Dedifferentiated amniotic fluid mesenchymal stem cell (primary cell): ENCODE results near the gene MED10.

Experiments
- DNase-seq: peaks from one replicate; pipeline ENCODE4 v3.0.0-alpha.2; 2016; ENCODE audit errors: extremely low spot score

MED10 gene

DNA sequence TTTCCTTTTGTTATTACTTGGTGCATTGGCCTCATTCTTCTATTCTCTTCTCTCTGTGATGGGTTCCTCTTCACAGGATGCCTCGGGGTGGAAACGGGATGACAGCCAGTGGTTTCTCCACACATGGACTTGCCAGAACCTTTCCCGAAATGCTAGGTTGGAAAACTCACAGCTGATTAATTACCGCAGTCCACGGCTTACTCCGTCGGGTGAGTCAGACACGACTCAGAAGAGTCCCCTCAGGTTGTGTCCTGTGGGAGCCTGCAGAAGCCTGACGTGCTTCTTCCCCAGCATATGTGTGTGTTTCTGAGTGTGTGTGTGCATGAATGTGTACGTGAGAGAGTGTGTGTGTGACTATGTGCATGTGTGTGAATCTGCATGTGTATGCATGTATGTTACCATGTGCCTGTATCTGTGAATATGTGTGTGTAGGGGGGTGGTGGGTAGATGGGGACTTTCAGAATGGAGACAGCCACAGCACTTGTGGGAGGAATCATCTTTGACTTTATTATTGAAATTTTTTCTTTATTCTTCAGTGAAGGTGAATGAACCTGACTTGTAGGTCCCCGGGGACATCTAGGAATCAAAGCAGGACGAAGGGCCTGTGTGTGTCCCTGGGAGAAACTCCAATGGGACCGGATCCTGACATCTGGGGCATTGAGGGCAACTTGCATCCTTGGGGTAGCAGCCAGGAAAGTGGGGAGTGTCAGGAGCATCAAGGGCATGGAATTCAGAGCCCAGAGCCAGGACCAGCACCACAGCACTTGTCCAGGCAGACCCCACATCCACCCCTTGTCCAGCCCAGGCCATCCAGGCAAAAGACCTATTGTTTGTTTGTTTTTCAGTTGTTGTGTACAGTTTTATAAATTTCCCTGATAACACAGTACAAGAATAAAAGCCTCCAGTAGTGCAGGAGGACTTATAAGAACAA, 21.9 kb upstream of the MED10 start:
- no peak for DNase-seq

- no peak for DNase-seq
These were observed 20.4 kb upstream of the MED10 start for GRCh38 chr5:6398570-6399230.

- no peak for DNase-seq
These were observed 19.4 kb upstream of the MED10 start for GRCh38 chr5:6397536-6398269.

GRCh38 chr5:6396836-6397535, 18.6 kb upstream of the MED10 start:
- no peak for DNase-seq

DNA sequence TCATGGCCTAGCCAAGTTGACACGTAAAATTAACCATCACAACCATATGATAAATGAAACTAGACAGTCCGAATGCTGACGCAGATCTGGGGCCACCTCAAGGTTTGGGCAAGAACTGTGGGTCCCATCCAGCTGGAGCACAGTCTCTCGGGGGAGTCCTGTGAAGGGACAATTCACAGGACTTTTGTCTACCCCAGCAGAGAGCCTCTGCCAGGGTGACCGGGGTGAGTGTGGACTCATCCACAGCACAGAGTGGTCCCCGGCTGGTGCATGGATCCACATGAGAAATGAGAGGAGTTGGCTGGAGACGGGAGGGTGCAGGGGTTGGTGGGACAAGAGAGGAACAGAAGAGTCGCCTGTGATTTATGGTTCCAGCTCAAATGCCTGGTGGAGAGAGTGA, 17.7 kb upstream of the MED10 start:
- no peak for DNase-seq

DNA sequence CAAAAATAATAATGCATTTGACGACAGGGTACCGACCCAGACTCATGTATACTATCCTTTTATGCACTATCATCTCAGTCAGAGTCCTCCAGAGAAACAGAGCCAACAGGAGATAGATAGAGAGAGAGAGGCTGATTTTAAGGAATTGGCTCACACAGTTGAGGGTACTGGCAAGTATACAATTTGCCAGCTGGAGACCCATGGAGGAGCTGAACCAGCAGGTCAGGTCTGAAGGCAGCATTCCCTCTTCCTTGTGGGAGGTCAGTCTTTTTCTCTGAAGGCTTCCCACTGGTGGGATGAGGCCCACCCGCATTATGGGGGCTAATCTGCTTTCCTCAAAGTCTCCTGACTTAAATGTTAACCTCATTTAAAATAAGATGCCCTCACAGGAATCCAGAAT, 17.3 kb upstream of the MED10 start:
- no peak for DNase-seq

DNA sequence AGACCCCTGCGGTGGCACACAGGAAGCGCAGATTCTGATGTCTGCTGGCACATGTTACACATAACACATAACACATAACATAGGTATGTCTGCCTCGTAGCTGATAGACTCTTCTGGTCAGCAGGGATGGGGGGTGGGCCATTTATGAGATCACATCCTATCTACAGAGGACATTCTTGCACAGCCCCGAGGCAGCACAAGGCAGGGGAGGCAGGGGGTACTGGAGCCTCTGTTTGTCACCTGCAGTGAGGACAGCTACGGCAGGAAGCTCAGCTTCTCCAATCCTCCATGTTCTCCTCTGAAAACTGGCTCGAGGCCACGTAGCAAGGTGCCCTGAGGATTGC, 16.7 kb upstream of the MED10 start:
- no peak for DNase-seq

- DNase-seq: no peak
These were observed 16.2 kb upstream of the MED10 start for GRCh38 chr5:6394429-6395101.

GRCh38 chr5:6393596-6394194, 15.3 kb upstream of the MED10 start:
- DNase-seq: no peak

DNA sequence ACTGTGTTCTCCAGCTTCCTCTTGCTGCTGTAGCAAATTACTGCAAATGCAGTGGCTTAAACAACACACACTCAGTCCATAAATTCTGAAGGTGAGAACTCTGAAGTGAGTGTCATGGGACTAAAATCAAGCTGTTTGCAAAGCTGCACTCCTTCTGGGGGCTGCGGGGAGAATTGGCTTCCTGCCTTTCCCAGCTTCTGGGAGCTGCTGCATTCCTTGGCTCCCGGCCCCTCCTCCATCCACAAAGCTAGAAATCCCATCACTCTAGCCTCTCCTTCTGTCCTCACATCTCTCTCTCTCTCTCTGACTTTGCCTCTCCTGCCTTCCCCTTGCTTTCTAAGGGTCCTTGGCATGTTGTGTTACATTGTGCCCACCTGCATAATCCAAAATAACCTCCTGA, 14.2 kb upstream of the MED10 start:
- no peak for DNase-seq

DNA sequence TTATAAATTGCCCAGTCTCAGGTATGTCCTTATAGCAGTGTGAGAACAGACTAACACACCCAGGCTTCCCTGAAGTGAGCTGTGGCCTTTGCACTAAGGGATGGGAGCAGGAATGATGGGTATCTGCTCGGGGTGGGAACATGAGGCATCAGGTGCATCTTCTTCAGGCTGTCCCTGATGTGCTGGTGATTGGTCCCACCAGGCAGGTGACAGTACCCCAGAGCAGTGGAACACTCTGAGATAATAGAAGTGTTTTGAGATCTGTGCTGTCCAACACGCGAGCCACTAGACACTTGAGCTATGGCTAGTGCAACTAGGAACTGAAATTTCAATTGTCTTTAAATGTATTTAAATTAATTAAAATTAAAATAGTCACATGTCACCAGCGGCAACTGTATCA, 12.8 kb upstream of the MED10 start:
- DNase-seq: no peak

GRCh38 chr5:6389946-6390530, 11.7 kb upstream of the MED10 start:
- DNase-seq: no peak

- DNase-seq: no peak
These were observed 11.1 kb upstream of the MED10 start for GRCh38 chr5:6389397-6389796.

GRCh38 chr5:6387970-6388369, 9.6 kb upstream of the MED10 start:
- DNase-seq: no peak

GRCh38 chr5:6386271-6386670, 7.9 kb upstream of the MED10 start:
- DNase-seq: no peak

- DNase-seq: no peak
These were observed 6.5 kb upstream of the MED10 start for GRCh38 chr5:6384856-6385255.

DNA sequence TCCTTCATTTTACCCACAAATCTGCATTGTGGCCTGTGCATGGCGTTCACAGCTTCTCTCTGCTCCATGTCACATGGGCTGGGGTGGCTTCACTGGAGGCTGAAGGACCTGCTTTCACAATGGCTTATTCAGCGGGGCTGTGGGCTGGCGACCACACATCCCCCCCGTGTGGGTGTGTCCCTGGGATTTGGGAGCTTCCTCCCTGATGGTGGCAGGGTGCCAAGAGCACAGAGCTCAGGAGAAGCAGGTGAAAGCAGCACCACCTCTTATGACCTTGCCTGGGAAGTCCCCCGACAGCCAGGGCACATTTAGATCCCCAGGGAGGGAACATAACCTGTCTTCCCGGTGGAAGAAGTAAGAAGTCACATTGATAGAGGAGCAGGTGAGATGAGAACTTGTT, 5.0 kb upstream of the MED10 start:
- no peak for DNase-seq

- DNase-seq: no peak
These were observed 899 bp upstream of the MED10 start for GRCh38 chr5:6379246-6379645.

DNA sequence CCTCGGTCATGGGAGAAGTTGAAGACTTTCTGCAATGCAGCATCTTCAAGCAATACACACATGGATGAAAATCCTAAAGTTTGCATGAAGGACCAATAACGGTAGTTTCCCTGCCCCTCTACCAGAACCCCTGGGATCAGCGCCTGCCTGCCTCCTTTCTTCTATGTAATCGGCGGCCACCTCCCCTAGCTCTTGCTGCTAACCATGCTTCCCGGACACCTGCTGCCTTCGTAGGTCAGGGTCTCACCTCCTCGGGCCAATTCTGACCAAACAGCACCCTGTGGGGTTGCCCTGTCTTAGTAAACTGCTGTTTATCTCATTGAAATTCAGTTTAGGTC, 388 bp upstream of the MED10 start:
- no peak for DNase-seq

DNA sequence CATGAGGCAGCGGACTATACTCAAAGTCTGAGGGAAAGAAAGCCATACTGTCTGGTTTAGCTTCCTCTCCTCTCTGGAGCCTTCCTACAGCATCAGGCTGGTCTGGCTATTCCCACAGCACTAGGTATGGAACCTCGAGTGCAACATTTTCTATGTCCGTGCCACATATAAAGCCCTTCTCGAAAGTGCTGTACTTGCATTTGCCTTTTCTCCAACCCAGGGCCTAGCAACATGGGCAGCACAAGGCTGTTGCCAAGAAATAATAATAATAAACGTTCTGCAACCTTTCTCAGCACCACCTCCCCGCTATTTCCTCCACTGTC, 804 bp downstream of the MED10 start:
- DNase-seq: no peak

DNA sequence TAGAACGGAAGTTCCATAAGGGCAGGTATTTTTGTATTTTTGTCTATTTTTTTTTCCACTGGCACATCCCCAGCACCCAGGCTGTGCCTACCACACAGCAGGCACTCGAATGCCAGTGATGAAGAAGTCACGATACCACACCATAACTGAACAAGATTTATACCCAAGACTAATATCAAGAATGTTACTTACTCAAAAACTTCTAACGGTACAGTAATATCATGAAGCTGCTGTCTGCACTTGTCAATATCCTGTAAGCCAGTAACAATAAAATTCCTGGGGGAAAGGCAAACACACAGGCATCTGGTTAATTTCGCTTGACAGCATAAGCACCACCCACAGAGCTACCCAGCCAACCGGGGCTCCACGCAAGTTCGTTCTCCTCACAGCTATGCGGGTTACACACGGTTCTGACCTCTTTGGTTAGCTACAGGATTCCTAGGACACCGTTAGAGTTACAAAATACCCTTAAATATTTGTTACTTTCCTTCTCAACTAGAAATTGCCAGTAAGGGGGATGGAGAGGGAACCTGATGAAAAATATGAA, 1.3 kb downstream of the MED10 start:
- no peak for DNase-seq
